GM18519 (cell line): ENCODE results near the gene RTTN.
A peak's percentile ranks its signal among the peaks of the same experiment; 100 is the strongest.
"Not testable (repeated sequence)": the region's sequence is repeated elsewhere in the genome, so short reads cannot be mapped to it uniquely, and the experiment has no call there.

Experiments
- ATAC-seq: cut with Tn5 transposase; IDR thresholded peaks from one replicate; pipeline ENCODE4 v1.9.1; 2021; ENCODE audit warnings: mild to moderate bottlenecking, moderate library complexity; ENCODE audit not compliant: unreplicated experiment, low FRiP score

The RTTN gene

DNA sequence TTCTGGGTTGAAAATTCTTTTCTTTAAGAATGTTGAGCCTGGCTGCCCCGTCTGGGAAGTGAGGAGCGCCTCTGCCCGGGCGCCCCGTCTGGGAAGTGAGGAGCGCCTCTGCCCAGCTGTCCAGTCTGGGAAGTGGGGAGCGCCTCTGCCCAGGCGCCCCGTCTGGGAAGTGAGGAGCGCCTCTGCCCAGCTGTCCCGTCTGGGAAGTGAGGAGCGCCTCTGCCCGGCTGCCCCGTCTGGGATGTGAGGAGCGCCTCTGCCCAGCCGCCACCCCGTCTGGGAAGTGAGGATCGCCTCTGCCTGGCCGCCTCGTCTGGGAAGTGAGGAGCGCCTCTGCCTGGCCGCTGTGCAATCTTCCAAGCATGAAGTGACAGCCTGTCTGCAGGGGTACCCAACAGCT lies 102.6 kb downstream of the RTTN start:
- ATAC-seq: not testable (repeated sequence)

DNA sequence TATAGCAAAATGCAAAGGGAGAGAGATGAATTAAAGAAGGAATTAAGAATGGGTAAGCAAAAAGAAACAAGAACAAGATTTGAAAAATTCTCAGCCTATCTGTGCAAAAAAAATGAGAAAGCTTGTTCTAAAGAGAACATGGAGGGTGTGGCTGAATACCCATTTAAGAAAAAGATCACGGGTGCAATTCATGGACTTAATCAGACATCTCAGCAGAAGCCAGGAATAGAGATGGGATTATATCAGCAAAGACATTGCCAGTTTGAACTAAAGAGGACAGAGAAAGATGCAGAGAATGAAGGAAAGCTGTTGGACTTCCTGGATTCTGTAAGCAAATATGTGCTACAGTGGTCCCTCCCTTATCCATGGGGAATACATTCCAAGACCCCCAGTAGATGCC lies 115.6 kb downstream of the RTTN start:
- ATAC-seq: no peak

- no peak for ATAC-seq
These were observed 119.4 kb downstream of the RTTN start for GRCh38 chr18:70086085-70086484.

DNA sequence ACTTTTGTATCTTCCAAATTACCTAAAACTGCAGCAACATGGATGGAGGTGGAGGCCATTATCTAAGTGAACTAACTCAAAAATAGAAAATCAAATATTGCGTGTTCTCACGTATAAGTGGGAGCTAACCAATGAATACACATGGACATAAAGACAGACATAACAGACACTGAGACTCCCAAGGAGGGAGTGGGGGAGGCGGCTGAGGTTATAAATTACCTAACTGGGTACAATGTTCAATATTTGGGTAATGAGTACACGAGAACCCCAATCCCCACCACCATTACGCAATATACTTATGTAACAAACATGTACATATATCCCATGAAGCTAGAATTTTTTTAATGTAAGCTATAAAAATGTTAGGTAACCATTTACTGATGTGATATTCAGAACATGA lies 119.8 kb downstream of the RTTN start:
- ATAC-seq: no peak

DNA sequence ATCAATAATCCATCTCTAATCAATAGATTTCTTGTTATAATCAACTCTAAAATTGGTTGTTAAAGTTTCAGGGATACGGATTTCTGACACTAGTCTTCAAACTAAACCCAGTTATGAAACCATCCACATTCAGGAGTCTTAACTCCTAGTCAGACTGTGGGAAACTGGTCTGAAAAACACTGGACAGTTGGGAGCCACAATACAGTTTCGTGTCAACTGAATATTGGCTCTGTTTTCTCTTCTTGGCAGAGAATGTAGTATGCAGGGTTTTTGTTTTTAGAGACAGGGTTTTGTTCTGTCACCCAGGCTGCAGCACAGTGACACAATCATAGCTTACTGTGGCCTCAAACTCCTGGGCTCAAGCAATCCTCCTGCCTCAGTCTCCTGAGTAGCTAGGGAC lies 123.1 kb downstream of the RTTN start:
- no peak for ATAC-seq

DNA sequence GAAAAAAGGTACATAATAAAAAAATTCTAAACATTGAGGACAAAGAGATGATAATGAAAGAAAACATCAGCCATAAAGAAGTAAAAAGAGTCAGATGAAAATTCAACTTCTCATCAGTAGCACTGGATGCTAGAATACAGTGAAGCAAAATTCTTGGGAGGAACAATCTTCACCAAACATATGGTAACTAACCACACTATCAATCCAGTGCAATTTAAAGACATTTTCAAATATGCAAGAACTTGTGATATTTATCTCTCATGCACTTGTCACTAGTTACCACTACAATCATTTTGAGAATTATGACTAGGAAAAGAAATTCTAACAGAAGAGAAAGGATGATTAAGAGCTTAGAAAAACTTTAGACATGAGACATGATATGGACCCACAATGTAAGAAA lies 127.4 kb downstream of the RTTN start:
- ATAC-seq: no peak

GRCh38 chr18:70075906-70076305 lies 129.6 kb downstream of the RTTN start:
- ATAC-seq: no peak

GRCh38 chr18:70074116-70074515 lies 131.4 kb downstream of the RTTN start:
- no peak for ATAC-seq

GRCh38 chr18:70073432-70073831 lies 132.1 kb downstream of the RTTN start:
- no peak for ATAC-seq

GRCh38 chr18:70072678-70073077 lies 132.8 kb downstream of the RTTN start:
- ATAC-seq: no peak

DNA sequence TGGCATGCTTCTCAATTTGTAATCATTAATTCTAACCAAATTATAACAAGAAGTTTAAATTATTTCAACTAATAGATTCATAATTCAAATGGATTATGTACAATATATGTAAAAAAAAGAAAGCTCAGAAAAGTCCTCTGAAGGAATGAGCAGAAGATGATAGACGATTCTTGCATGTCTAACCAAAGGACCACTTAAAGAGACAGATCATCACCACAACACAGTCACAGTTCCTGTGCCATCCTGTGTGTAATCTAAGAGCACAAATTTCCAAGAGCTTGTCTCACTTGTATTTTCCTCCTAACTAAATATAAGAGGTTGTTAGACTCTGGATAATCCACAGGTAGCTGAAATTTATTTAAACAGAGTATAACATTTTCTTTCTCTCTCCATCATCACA lies 135.5 kb downstream of the RTTN start:
- no peak for ATAC-seq

DNA sequence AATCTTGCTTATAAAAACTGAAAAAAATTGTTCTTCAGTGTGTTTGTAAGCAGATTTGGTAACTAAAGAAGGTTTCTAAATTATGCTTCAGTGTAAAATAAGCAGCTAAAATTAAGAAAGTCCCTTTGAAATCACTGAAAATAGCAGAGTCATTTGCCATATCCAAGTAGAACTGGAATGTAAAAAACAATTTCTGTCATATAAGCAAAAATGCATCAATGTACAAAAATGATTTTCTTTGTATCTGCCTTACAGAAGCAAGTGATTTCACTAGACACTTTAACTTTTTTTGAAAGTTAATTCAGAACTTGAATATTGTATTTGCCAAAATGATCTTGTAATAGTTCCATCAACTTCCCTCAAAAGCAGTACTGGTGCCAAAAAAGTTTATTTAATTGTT lies 136.1 kb downstream of the RTTN start:
- no peak for ATAC-seq

DNA sequence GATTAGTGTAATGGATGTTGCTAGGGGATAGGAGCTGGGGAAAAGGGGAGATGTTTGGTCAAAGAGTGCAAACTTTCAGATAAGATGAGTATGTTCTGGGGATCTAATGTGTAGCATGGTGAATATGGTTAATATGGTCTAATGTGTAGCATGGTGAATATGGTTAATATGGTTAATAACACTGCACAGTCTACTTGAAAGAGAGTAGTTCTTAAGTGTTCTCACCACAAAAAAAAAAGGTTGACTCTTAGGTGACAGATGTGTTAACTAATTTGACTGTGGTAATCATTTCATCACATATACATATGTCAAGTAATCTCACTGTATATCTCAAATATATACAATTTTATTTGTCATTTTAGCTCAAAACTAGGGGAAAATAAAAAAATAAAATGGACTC lies 136.5 kb downstream of the RTTN start:
- no peak for ATAC-seq

GRCh38 chr18:70059684-70060083 lies 145.8 kb downstream of the RTTN start:
- ATAC-seq: no peak

DNA sequence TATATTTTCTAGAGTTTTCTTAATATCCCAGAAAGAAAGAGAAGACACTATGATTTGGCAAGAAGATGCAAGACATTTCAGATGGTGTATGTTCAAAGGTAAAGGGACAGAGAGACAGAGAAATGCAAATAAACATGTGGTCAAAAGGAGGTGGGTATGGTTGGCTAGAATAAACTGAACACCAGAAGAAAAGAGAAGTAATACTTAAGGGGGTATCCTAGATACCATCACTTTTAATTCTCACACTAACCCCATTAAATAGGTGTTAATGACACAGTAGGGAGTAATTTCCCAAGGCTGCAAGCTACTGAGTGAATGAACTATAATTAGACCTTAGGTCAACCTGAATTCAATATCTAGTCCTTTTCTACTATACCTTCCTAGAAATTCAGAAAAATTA lies 146.6 kb downstream of the RTTN start:
- ATAC-seq: peak; percentile 99

DNA sequence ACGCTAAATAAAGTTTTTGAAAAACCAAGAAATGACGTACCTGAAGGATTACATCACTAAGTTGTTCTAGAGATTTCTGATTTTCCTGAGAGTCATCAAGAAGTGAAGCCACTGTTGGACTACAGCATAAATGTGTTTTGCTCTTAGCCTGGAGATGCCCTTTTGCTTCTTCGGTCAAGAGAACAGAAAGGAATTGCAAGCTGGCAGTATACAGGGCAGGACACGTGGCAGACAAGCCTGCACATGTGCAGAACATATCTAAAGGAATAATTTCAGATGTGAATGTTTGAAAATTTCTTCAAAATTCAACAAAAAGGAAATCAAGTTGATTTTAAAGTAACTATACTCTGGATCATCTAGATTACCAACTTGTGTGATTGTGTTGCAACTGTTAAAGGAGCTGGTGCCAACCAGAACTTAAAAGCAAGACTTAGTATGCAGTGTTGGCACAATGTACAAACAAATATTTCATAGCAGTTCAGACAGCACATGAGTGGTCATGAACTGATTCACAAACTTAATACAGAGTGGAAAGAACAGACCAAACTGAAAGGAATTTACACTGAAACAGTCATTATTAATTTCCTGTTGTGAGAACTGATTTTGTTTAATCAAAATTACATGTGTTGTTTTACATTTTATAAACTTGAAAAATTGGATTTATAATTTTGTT lies 157.4 kb downstream of the RTTN start:
- ATAC-seq: no peak

DNA sequence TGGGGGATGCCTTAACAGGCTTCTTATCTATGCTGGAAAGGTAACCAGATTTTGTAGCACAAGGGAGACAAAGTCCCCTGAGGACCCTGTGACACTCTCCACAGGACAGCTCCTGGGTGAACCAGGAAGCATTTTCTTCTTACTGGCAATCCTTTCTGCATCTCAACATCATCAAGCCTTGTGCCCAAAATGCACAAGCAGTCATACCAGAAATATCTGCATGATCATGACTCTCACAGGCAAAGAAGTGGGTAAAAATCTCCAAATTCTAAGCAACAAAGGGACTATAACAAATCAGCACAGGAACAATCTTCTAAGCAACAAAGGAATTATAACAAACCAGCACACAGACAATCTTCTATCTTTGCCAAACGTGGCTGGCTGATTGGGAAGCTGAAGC lies 158.7 kb downstream of the RTTN start:
- ATAC-seq: no peak

DNA sequence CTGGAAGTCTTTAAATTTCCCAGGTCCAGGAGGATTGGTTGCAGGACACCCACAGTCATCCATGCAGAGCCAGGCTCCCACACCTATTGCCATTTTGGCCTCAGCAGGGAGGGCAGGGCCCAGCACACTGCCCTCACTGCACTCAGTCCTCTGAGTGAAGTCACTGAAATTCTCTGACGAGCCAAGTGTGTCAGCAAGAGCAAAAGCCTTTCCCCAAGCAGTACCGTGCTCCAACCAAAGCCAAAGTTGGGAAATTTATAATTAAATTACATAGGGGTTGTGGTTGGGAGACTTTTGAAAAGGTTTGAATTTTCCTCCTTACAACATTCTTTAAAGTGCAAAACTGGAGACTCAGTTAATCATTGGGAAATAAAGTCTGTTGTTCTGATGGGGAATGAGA lies 159.3 kb downstream of the RTTN start:
- ATAC-seq: no peak

DNA sequence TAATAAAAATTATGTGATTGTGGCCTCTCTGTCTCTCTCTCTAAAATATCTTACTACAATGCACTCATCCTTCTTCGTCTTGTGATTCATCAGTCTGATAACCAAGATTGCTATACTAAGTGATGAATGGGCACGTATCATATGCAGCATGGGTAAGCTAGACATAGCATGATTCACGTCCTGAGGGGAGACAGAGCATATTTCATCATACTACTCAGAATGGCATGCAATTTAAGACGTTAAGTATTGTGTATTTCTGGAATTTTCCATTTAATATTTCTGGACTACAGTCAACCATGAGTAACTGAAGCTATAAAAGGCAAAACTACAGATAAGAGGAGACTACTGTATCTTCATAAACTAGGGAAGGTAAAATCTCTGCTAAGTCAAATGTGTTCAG lies 160.9 kb downstream of the RTTN start:
- no peak for ATAC-seq

DNA sequence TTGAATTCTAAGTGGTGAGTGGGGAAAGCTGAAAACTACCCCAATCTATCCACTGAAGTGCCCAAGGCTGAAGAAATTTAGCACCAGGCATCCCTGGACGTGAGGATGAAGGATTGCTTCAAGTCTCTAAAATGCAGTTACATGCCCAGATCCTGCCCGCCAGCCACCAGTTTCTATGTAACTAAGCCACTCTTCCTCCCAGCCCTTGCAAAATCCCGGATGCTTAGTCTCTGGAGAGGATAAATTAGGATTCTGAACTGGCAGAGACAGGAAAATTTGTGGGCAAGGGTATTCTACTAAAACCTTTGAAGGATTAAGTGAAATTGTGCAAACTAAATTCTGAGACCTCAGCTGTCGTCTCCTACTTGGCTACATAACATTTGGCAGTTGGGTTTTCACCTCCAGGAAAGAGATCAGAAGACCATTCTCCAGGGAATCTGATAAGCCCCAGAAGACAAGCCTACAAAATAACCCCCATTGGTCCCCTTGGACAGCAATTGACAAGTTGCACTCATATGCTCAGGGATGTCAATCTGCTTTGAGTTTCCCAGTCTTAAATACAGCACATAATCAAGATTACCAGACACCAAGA lies 163.9 kb downstream of the RTTN start:
- no peak for ATAC-seq

DNA sequence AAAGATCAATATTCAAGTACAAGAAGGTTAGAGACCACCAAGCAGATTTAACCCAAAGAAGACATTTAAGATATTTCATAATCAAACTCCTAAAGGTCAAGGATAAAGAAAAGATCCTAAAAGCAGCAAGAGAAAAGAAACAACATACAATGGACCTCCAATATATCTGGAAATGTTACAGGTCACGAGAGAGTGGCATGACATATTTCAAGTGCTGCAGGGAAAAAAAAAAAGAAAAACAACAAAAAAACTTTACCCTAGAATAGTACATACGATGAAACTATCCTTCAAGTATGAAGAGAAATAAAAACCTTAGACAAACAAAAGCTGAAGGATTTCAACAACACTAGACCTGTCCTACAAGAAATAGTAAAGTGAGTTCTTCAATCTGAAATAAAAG lies 166.3 kb downstream of the RTTN start:
- ATAC-seq: no peak

- ATAC-seq: no peak
These were observed 167.9 kb downstream of the RTTN start for GRCh38 chr18:70037431-70038061.
